SK-N-SH (cell line): Measurements from ENCODE around the gene OPTC.

Experiments
- CTCF ChIP-seq: fragments of 200-600 bp; sonication (generic); IDR thresholded peaks from 2 replicates; pipeline ENCODE4 v1.6.1; 2017; ENCODE audit warnings: antibody characterized with exemption, mild to moderate bottlenecking, moderate library complexity
- EZH2phosphoT487 ChIP-seq: fragments of 200-600 bp; sonication (generic); IDR thresholded peaks from 2 replicates; pipeline ENCODE4 v1.6.1; 2017; ENCODE audit warnings: low read depth, mixed run types, mild to moderate bottlenecking, antibody characterized with exemption, moderate library complexity, borderline replicate concordance
- FOXJ3 ChIP-seq: sonication (generic); formaldehyde crosslinking; IDR thresholded peaks from 2 replicates; pipeline ENCODE4 v1.5.1; 2020; ENCODE audit warnings: mild to moderate bottlenecking, missing genetic modification reagents
- RFX5 ChIP-seq: IDR thresholded peaks from 2 replicates; pipeline ENCODE4 v1.6.1; 2012; ENCODE audit warnings: mild to moderate bottlenecking, improper control_type of control experiment, low read length
- SIN3A ChIP-seq: IDR thresholded peaks from 2 replicates; pipeline ENCODE4 v1.6.1; 2012; ENCODE audit warnings: low read depth, mild to moderate bottlenecking, low read length, moderate library complexity, borderline replicate concordance
- SMC3 ChIP-seq: IDR thresholded peaks from 2 replicates; pipeline ENCODE4 v1.6.1; 2012; ENCODE audit warnings: low read depth, low read length, improper control_type of control experiment
- USF2 ChIP-seq: fragments of 150-350 bp; IDR thresholded peaks from 2 replicates; pipeline ENCODE4 v1.6.1; 2017; ENCODE audit warnings: antibody characterized with exemption, low read length, low read depth, borderline replicate concordance

- no peak for TF ChIP-seq CTCF
- TF ChIP-seq SMC3, result no peak
- TF ChIP-seq EZH2phosphoT487, result no peak
- no peak for TF ChIP-seq USF2
- no peak; the same call in 1 of the 2 replicates for TF ChIP-seq RFX5
- TF ChIP-seq SIN3A, result 0 out of 2 replicates have a peak, but pooled peaks have one; percentile 84
- no peak for TF ChIP-seq FOXJ3 (CRISPR knock-in tag)
These were observed 64.3 kb downstream of the OPTC start for GRCh38 chr1:203558064-203558760.
